Left ventricle myocardium superior (tissue), 1 donor: ENCODE results near the gene TTC21A. TPM values are rescaled to one million over a fixed set of nuclear protein-coding genes. Genes with fewer than 3 reads are reported as not detected.

Source experiments
- ATAC-seq: fragments of 200-7000 bp; cut with Tn5 transposase; one replicate; pipeline ENCODE4 v1.9.1; 2020; ENCODE audit warnings: mild to moderate bottlenecking, moderate library complexity
- DNase-seq: peaks from one replicate; pipeline ENCODE4 v3.0.0-alpha.2; 2020
- intact Hi-C: fragments of 100-400 bp; cut with micrococcal nuclease; formaldehyde crosslinking; loops from one replicate; pipeline ENCODE4 v1.11.0; 2022
- total RNA-seq: library from RNA; stranded (reverse); fragmentation: NEBNext Ultra II Directional; extraction: Animal tissue kit (Norgen Biotek cat#: 25700); gene quantifications from one replicate; pipeline ENCODE4 v1.2.1, GENCODE V29; 2021
- donor health status: DM: no; HTN: yes; CAD: no; lungs with severe emphysema.

The TTC21A gene
- total RNA-seq, 1 donor from 2014 or later, result 1.1 TPM

DNA sequence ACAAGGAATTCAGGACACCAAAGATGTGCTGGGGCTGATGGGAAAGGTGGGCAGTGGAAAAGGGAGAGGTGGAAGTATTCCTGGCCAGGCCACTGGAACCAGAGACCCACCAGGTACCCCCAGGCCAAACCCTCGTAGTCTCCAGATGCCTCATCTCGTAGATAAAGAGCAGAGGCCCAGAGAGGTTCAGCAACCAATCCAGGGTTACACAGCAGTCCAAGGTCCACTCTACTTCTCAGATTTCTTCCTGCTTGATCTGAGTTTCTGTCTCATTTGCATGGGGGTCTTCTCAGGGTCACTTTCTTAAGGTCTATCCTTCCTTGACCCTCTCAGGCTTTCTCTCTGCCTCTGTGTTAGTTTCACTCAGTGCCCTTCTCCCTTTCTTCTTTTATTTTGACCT is 5.1 kb downstream of the TTC21A start:
- intact Hi-C loops, result no loop called here
- DNase-seq, result no peak
- no peak for ATAC-seq

DNA sequence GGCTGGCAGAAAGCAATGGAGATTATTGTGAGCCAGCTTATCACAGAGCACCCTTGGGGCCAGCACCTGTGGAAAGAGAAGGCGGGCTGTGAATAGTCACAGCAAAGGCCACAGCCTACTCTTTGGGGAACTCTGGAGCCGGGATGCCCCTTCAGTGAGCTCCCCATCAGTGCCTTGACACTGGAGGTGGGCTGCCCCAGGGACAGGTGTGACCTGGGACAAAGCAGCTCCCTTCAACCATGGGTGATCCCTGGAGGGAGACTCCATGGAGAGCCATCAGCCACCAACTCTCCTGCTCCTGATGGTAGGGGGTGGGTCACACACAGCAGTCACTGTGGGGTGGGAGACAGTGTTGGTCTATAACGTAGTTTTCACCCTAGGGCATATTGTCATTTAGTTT is 5.8 kb downstream of the TTC21A start:
- no peak for DNase-seq

DNA sequence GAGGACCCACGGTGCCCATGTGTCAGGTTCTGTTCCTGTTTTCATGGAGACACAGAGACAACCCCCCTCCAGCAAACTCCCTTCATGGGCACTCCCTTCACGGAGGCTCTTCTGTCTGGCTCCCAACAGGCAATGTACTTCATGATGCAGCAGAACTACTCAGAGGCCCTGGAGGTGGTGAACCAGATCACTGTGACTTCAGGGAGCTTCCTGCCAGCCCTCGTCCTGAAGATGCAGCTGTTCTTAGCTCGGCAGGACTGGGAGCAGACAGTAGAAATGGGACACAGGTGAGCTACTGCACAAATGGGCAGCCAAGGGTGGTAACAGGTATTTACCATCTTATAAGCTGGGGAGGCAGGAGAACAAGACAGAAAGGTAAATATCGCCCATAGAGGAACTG is 7.0 kb downstream of the TTC21A start:
- DNase-seq (no peak), ATAC-seq (no peak)
- intact Hi-C loops, result no loop called here

More for the DNA sequence above, 5.8 kb downstream of the TTC21A start:
- ATAC-seq, result no peak
- intact Hi-C loops, result no loop called here

DNA sequence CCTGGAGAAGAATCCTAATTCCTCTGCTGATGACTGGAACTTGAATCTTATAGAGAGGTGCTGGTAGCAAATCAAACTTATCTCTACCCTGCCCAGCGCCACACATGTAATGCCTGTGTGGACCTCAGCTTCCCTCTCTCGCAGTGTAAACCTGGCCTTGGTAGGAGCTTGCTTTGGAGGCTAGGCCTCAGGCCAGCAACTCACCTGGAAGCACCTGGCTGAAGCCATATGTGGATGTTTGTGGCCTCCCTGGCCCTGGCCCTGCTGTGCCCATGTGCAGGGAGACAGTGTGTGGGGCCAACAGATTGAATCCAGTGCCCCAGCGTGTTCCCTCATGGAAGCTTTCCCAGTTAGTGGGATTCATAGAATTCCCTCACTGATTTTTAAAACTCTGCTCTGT is 8.4 kb downstream of the TTC21A start:
- DNase-seq (no peak), ATAC-seq (no peak)
- intact Hi-C loops, result no loop called here

DNA sequence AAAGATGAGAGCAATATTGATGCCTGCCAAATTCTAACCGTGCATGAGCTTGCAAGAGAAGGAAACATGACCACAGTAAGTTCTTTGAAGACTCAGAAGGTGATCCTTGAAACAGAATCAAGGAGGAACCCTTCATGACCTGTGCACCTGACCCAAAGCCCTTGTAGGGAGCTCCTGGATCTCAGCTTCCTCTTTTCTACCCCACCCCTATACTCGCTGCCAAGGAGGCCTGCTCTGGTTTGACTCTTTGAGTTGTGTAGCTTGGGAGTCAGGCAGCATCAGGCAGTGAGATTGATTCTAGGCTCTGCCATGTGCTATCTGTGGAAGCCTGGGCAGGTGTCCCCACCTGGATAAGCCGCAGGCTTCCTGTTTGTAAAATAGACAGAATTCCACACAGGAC is 10.6 kb downstream of the TTC21A start:
- intact Hi-C loops, result no loop called here
- no peak for ATAC-seq
- DNase-seq, result no peak

DNA sequence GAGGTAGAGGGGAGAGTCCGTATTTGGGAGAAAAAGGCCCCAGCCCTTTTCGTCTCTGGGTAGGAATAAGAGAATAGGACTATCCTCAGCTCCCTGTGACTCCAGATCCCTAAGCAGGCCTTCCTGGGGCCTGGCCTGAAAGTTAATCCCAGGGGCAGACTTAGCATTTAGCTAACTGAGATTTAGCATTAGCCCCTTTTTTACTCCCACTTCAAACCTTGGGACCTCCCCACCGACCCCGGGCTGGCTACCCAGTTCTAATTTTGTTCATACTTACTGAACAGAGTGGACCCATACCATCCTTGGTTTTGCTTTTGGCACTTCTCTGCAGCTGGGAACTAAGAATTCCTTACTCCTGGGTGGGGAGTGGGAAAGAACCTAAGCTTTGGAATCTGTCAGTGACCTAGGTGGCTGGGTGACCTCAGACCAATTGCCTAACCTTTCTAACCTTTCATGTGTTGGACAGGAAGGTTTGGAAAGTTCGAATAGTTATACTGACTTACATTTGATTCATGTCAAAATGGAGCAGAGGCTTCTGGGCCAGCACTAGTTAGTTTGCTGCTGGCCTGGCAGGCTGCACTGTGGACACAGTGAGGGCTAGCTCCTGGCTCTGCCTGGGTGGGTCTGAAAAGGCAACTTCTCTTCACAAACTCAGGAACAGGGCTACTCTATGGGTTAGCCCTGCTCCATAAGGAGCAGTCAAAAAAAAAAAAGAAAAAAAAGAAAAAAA is 11.6 kb downstream of the TTC21A start:
- DNase-seq (no peak), ATAC-seq (no peak)
- intact Hi-C loops, result no loop called here

DNA sequence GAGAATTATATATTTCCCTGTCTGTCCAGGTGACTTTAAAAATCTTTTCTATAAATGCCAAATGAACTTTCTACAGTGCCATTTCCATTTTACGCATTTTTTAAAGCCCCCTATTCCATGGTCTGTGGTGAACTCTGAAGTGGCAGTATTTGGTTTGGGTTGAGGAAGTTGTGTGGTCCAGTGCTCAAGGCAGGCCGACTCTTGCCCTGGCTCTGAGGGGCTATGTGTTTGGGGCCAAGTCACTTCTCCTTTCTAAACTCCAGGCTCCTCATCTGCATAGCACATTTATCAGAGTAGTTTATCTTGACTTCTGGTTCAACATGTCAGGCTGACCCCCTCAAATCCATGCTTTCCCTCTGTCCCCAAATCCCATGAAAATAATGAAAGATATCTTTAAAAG is 14.1 kb downstream of the TTC21A start:
- intact Hi-C loops, result loop anchor here (10.0 kb wide), 1 partner anchor 73 kb away; the partner anchor contains the start of gene XIRP1
- DNase-seq (no peak), ATAC-seq (no peak)

DNA sequence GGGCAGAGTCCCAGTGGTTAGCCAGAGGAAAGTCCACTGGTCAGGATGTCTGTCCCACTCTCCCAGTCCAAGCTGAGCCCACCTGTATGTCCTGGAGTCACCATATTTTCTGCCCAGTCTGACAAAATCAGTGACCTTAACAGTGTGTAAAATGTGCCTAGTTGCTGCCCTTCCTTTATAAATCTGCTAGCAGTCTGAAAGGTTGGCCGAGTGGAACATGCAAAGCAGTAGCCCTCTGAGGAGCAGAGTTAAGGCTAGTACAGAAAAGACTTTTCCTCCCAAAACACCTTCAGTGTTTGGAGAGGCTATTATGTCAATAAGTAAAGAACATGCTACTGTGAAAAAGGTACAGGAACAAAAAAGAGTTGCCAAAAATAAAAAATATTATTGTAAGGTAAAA is 15.3 kb downstream of the TTC21A start:
- ATAC-seq (no peak), DNase-seq (no peak)
- intact Hi-C loops, result loop anchor here (10.0 kb wide), 1 partner anchor 72 kb away; the partner anchor contains the start of gene XIRP1

DNA sequence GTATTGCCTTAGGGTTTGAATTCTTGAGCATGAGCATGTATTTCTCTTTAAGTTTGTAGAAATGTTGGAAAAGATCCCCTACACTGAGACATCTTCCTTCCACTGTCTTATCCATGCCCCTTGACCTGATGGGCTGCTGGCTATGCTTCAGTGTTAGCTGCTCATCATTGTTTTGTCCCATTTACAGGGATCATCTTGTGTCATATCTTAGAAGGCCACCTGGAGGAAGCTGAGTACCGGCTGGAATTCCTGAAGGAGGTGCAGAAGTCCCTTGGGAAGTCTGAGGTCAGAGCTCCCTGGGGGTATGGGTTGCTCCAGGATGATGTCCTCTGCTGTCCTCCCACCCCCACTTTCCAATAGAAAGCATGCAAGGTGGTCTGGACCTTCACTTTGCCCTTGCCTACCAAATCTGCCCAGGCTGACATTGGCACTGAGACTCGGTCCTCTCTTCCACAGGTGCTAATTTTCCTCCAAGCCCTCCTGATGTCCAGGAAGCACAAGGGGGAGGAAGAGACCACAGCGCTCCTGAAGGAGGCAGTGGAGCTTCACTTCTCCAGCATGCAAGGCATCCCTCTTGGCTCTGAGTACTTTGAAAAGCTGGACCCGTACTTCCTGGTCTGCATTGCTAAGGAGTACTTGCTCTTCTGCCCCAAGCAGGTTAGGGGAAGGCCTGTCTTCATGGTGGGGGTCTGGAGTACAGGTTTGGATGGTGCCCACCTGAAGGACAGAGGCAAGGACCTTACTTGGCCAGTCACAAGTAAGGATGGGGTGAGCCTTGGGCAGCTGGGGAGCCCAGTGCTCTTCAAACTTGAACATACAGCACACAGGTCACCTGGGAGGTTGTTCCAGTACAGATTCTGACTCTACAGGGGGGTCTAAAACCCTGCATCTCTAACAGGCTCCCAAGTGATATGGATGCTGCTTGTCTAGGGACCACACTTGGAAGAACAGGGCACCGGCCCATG is 17.7 kb downstream of the TTC21A start:
- intact Hi-C loops, result loop anchor here (2.0 to 10.0 kb wide), 2 partner anchors 70 to 166 kb away; partner anchors contain the start of gene XIRP1
- ATAC-seq (peak; percentile 26), DNase-seq (no peak)

DNA sequence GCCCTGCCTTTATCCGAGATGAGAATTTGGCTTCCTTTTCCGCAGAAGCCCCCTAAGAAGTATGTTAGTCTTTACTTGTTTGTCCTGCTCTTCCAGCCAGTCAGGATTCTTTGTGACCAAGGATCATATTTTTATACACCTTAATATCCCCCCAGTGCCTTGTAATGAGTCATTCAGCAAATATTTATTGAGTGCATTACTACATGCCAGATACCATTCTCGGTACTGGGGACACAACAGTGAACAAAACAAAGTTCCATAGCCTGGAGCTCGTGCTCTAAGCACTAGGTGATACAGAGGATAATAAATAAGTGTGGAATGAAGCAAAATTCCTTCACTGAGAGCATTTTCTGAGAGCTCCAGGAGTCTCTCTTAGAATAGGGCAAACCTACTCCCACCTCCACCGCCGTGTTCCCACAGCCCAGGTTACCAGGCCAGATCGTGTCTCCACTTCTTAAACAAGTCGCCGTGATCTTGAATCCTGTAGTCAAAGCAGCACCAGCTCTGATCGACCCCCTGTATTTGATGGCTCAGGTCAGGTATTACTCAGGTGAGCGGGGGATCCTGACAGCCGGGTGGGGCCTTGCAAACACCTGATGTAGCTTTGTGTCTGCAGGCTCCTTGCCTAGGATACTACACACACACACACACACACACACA is 18.5 kb downstream of the TTC21A start:
- ATAC-seq (peak; percentile 47), DNase-seq (no peak)
- intact Hi-C loops, result loop anchor here (2.0 to 10.0 kb wide), 2 partner anchors 69 to 165 kb away; partner anchors contain the start of gene XIRP1

DNA sequence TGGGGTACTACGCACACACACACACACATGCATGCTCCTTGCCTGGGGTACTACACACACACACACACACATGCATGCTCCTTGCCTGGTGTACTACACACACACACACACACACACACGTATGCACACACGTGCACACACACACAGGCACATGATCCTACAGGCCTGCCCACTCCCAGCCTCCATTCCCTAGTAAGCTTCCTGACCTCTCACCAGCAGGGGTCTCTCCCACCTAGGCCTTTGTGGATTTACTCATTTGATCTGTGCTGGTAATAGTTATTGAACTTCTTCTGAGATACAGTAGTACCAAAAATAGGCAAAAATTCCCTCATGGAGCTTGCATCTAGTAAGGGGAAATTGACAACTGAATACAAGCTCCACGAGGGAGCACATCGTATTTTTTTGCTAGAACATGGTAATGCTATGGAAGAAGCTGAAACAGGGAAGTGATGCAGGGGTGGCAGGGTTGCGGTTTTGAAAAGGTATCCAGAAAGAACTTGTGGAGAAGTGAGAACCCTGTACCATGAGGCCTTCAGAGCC is 19.1 kb downstream of the TTC21A start:
- DNase-seq (peak; percentile 62), ATAC-seq (peak; percentile 82)
- intact Hi-C loops, result loop anchor here (10.0 kb wide), 1 partner anchor 68 kb away; the partner anchor contains the start of gene XIRP1

DNA sequence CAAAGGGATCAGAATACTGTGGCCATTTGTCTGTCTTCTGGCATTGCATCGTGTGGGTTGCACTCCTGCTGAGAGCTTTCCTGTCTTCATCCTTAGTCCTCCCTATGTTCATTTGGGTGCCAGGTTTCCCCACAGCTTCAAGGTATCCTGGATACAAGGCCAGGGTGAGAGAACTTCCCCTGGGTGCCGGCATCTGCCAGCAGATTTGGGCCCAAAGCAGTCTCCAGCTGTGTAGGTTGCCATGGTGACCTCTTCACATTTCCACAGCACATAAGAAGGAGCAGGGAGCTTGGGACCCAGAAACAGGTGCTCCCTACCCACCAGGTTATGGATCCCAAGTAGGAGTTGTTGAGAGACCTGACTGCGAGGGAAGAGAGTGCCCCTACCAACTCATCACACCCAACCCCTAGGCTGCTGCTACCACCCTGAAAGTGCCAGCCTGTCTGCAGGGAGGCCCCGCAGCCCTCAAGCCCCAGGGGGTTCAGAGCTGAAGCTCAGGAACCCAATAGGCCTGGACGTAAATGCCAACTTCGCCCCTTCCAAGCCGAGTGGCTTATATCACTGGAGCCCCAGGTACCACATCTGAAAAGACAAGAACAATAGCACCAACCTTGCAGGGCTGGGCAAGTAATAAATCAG is 19.9 kb downstream of the TTC21A start:
- no peak for ATAC-seq
- intact Hi-C loops, result loop anchor here (10.0 kb wide), 1 partner anchor 67 kb away; the partner anchor contains the start of gene XIRP1

DNA sequence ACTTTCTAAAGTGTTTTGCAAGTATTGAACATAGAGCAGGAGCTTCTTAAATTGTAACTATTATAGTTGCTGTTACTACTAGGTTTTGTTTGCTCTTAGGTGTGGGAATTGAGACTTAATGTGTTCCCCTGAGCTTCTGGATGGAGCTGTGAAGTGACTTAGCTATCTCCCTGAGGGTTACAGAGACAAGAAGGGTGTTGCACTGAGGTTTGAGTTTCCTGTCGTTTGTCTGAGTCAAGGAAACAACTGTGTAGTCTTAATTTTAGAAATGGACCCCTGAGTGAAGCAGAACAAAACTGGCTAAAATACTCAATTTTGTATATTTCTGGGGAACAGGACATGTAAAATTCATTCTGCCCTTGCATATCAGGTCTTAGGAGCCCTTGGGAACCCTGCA is 20.4 kb downstream of the TTC21A start:
- intact Hi-C loops, result loop anchor here (10.0 kb wide), 1 partner anchor 67 kb away; the partner anchor contains the start of gene XIRP1
- no peak for DNase-seq
- no peak for ATAC-seq

More for the DNA sequence above, 19.9 kb downstream of the TTC21A start:
- DNase-seq, result no peak

DNA sequence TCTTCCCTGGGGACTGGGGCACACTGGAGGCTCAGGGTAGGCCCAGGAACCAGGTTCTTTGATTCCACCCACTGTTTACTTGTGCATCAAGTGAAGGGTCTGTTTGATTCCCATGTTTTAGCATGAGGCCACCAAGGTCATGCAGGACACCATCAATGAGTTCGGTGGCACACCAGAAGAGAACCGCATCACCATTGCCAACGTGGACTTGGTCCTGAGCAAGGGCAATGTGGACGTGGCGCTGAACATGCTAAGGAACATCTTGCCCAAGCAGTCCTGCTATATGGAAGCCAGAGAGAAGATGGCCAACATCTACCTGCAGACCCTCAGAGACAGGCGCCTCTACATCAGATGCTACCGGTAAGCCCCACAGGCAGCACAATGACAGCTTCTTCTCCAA is 21.5 kb downstream of the TTC21A start:
- intact Hi-C loops, result loop anchor here (10.0 kb wide), 1 partner anchor 66 kb away; the partner anchor contains the start of gene XIRP1
- no peak for DNase-seq
- no peak for ATAC-seq

DNA sequence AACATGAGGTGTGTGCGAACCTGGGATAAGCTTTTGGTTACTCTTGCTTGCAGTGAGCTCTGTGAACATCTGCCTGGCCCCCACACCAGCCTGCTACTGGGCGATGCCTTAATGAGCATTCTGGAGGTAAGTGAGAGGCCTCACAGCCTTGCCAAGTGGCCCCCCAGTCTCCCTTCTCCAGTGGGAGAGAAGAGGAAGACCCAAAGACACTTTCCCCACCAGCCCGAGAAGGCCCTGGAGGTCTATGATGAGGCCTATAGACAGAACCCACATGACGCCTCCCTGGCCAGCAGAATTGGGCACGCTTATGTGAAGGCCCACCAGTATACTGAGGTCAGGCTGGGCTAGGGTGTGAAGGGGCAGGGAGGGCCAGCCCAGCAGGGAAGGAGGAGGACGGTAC is 22.5 kb downstream of the TTC21A start:
- DNase-seq (no peak), ATAC-seq (no peak)
- intact Hi-C loops, result no loop called here

DNA sequence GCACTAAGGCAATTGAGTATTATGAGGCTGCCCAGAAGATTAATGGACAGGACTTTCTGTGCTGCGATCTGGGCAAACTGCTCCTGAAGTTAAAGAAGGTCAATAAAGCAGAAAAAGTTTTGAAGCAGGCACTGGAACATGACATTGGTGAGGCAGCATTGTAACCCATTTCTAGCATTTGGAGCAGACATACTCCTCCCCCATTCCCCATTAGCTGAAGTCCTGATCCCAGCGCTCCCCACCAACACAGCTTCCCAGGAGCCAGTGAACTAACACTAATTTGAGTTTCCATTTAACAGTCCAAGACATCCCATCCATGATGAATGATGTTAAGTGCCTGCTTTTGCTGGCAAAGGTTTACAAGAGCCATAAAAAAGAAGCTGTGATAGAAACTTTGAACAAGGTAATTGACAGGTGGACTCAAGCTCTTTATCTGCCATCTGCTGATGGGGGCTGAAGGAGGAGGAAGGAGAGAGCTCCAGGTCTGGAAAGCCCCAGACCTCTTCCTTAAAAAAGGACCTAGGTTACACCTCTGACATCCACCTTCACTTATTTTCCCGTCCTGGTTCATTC is 23.3 kb downstream of the TTC21A start:
- DNase-seq, result no peak
- no peak for ATAC-seq

DNA sequence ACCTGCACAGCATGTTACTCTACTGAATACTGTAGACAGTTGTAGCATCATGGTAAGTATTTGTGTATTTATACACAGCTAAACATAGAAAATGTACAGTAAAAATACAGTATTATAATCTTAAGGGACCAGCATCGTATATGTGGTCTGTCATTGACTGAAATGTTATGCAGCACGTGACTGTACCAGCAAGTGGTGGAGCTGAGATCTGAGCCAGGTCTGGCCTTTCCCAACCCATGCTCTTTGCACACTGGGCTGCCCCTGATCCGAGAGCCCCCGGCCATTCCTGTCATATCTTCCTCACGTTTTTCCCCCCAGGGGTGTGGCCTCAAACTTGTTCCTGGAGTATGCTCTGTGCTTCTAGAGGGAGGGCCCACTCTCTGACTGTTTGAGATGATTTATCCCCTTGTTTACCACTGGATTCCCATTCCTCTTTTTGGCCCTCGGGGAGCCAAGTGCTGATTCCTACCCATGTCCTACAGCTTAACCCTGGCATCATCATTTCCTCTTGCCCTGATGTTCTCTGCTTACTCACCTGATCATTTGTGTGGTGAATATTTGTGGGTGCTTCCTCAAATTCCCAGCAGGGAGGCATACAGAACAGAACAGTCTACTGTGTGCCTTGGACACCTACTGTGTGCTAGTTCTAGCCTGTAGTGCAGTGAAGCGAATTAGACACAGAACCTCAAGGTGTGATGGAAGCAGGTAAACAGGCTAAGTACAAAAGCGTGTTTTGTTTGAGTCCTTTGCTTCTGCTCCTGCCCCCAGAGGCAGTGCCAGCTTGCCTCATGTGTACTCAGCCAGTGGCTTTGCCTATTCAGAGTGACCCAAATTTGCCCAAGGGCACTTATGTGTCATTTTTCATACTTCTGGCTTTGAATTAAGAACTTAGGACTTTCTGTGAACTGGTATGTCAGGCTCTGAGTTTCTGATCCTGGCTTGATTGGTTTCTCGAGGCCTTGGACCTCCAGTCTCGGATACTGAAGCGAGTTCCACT is 24.9 kb downstream of the TTC21A start:
- ATAC-seq, result no peak
- DNase-seq, result no peak
- intact Hi-C loops, result no loop called here

More for the DNA sequence above, 23.3 kb downstream of the TTC21A start:
- intact Hi-C loops, result no loop called here
